RPMI7951 (cell line): ENCODE data around the gene THSD7B. TPM values are rescaled to one million over a fixed set of nuclear protein-coding genes. Genes with fewer than 3 reads are reported as not detected.
"Not testable (repeated sequence)": the region's sequence is repeated elsewhere in the genome, so short reads cannot be mapped to it uniquely, and the experiment has no call there.

Source experiments
- DNase-seq: peaks from one replicate; pipeline ENCODE4 v3.0.0-alpha.2; 2012; ENCODE audit warnings: low read depth
- total RNA-seq: library from RNA; depleted of rRNA; stranded (reverse); fragments of >200 nt; shearing (Covaris generic); gene quantifications from 2 replicates; pipeline ENCODE4 v1.2.3, GENCODE V29; 2014

The THSD7B gene
- total RNA-seq, 1 experiment from 2014 or later, result 2.8 TPM

DNA sequence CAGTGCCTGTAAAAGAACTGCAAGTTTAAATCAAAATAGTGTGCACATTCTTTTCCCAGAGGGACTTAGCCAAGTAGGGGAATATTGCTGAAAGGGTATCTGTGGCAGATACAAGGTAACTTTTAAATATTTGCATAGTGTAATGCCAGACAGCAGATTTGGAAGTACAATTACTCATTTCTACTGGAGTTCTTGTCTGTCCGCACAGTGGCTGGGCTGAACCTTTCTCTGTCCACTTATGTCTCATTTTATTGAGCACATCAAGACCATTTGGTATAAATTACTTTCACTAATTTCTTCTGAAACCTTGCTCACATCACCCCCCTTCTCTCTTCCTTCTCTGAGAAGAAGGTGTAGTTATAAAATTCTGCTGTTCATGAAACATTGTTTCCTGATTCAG is 271.3 kb downstream of the THSD7B start:
- no peak for DNase-seq

DNA sequence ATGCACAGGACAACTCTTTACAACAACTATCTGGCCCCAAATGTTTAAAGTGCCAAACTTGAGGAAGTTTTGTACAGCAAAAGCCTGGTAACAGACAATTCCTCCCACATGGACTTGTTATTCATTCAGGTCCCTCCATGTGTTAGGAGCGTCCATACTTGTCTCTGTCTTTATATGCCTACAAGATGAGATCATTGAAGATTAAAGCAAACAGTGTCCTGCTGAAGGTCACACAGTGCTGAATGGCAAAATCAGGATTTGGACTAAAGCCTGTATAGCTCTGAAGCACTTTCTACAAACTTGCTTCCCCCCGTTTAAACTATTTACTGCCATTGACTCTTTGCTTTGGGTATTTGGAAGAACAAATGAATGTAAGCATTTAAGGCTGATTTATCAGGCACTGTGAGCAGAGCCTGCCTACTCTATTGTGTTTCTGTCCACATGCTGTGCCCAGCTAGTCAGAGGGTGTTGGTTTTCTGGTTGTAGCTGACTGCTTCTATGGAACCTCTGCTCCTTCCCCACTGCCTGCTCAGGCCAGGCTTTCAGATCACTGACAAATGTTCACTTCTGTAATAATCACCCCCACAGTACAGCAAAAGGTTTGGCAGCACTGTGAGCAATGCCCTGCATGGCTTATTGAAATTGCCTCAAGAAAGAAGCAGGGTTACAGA is 274.3 kb downstream of the THSD7B start:
- DNase-seq, result no peak

DNA sequence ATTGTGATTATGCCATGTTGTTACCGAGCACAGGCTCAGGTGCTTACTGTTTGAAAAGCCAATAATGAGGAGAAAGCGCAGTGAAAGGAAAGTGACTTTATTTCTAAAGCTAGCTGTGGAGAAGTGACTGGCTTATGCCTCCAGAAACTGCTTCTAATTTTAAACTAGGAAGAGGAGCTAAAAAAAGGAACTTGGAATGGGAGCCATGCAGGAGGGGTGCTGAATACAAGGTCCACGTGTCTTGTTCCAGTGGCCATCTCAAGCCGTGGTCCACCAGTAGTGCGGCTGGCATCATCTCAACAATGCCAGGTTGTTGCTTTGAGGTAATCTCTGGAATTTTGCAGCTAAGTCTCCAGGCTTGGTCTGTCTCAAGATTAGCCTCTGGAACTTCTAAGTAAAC is 282.0 kb downstream of the THSD7B start:
- no peak for DNase-seq

DNA sequence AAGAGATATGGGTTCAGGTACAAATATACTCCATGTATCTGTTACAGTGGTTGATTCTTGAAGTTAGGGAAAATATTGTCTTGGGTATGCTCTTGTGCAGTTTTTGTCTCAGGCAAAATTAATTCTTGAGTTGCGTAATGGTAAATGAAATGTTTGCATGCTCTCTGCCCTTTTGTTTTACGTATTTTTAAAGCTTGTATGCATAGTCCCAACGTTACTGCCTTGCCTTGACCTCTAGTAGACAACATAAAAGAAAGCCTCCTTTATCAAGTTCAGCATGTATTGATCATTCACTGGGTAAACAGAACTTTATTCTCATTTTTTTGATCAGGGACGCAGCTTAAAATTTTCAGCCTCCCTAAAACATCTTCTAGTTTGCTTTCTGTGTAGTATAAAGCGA is 283.1 kb downstream of the THSD7B start:
- no peak for DNase-seq

DNA sequence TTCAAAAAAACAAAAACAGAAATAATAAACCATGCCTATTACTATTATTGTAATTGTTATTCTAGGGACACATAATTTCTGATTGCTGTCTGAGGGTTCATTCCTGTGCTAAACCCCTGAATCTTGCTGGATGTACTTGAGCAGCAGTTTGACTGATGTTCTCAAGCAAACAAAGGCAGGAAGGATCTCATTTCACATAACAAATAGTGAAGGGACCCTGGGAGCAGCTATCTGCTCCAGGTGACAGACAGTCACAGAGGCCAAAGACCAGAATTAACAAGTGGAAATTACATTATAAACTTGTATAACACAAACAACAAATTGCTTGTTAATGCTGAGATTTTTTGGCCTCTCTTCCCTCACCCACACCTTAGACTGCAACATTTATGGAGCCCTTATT is 284.2 kb downstream of the THSD7B start:
- no peak for DNase-seq

DNA sequence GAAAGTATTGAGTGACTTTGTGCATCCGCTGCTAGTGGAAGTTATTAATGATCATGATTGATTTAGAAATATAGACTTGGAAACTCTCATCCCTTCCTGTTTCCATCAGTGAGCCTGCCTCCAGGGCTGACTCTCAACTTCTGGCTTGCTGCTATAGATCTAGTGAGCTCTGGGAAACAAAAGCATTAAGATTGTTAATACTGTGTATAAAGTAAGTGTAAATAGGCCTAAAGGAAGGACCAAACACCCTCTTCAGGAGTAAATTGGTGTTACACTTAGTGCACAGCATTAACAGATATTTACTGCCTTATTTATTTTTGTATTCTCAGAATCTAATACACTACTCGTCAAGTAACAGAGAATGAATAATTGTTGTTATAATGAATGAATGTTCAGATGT is 285.6 kb downstream of the THSD7B start:
- peak; percentile 23 for DNase-seq

DNA sequence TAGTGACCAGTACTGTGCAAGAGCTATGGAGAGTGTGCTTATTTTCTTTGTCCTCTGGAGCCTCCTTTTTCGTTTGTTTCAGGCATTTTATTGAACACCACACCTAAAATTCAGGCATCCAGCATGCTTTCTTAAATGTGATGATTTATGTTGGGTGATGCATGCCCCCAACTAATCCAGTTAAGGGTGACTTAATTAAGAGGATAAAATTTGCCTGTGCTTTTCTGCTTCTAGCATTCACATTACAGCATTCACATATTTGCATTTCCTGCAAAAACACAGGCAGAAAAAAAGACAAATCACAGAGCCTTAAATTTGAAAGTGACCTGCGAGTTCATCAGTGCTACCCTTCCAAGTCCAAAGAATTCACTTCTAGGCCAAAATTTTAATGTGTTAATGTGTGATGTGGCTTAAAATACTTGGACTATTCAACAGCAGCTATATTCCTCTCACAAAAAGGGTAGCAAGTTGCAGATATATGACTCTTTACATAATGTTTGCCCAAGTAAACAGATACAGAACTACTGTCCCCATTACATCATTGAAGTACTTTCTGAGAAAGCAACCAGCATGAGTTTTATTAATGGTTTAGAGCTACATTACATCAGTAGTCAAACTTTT is 286.5 kb downstream of the THSD7B start:
- no peak for DNase-seq

DNA sequence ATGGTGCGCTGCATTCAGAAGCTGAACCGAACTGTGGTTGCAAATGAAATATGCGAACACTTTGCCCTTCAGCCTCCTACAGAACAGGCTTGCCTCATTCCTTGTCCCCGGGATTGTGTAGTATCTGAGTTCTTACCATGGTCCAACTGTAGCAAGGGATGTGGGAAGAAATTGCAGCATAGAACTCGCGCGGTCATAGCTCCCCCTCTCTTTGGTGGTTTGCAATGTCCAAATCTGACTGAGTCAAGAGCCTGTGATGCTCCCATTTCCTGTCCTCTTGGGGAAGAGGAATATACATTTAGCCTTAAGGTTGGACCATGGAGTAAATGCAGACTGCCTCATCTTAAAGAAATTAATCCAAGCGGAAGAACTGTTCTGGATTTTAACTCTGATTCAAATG is 291.4 kb downstream of the THSD7B start:
- peak; percentile 14 for DNase-seq

DNA sequence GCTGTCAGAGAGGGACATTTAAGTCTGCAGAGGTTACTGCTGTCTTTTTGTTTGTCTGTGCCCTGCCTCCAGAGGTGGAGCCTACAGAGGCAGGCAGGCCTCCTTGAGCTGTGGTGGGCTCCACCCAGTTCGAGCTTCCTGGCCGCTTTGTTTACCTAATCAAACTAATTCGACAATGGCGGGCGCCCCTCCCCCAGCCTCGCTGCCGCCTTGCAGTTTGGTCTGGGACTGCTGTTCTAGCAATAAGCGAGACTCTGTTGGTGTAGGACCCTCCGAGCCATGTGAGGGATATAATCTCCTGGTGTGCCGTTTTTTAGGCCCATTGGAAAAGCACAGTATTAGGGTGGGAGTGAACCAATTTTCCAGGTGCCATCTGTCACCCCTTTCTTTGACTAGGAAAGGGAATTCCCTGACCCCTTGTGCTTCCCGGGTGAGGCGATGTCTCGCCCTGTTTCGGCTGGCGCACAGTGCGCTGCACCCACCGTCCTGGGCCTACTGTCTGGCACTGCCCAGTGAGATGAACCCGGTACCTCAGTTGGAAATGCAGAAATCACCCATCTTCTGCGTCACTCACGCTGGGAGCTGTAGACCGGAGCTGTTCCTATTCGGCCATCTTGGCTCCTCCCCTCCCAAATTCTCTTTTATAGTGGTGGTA is 310.9 kb downstream of the THSD7B start:
- DNase-seq, result not testable (repeated sequence)

DNA sequence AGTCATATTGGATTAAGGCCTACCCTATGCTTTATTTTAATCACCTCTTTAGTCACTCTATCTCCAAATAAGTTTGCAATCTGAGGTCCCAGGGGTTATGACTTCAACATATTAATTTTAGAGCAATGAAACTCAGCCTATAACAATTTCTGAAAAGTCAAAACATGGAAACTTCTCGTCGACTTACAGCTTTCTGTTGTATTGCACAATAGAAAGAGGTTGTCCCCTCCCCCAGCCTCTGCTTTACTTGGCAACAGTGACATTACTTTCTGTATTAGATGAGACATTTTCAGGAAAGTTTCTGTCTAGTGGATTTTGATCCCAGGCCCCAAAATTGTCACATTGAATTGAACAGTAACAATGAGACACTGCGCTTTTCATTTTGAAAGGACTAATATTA is 326.4 kb downstream of the THSD7B start:
- peak; percentile 15 for DNase-seq

DNA sequence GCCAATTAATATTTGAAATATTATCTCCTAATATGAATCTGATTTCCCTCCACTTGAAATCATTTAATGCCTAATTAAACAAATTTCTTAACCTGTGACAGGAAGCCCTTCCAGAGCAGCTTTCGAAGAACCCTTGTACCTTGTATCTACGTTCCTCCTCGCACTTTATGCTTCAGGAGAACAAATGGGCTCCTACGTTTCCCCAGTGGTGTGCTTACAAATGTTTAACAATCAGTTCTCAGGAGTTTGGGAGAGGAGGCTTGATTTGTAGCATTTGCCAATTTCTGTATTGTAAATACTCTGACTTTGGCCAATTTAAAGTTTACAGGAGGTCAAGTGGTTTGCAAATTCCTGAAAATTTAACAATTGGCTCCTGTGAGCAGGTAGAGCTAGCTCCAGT is 327.8 kb downstream of the THSD7B start:
- DNase-seq, result no peak

DNA sequence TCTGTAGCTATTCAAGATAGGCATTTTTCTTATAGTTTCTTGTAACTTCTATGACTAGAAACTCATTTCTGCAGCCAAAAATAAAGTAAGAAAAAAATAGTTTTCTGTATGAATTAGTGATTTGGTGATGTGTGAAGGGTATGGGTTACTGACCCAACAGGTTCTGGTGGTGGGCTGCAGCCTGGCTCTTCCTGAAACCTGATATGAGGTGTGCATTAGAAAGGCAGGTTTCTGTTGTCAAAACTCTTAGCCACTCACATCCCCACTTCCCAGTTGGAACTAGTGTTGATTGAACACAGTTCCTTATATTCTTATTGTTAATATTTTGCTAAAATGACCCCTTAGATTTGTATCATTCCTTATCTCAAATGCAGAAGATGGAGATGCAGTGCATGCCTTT is 330.8 kb downstream of the THSD7B start:
- no peak for DNase-seq

DNA sequence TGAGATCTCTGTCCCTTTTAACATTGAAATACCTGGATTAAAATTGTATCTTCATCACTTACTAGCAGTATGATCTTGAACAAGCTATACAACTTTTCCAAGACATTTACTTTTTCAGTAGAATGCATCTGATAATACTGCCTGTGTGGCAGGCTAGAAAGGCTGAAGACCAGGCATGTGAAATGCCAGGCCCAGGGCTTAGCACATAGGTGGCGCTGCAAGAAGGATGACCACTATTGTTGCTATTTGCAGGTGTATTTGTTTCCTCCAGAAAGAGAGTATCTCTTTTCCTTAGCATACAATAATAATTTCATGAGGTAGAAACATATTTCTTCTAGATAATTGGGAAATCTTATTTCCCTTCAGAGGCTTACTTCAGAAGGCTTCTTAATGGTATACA is 331.3 kb downstream of the THSD7B start:
- no peak for DNase-seq

DNA sequence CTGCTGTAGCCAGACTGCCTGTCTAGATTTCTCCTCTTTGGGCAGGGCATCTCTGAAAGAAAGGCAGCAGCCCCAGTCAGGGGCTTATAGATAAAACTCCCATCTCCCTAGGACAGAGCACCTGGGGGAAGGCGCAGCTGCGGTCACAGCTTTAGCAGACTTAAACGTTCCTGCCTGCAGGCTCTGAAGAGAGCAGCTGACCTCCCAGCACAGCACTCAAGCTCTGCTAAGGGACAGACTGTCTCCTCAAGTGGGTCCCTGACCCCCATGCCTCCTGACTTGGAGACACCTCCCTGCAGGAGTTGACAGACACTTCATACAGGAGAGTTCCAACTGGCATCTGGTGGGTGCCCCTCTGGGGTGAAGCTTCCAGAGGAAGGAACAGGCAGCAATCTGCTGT is 336.5 kb downstream of the THSD7B start:
- not testable (repeated sequence) for DNase-seq

DNA sequence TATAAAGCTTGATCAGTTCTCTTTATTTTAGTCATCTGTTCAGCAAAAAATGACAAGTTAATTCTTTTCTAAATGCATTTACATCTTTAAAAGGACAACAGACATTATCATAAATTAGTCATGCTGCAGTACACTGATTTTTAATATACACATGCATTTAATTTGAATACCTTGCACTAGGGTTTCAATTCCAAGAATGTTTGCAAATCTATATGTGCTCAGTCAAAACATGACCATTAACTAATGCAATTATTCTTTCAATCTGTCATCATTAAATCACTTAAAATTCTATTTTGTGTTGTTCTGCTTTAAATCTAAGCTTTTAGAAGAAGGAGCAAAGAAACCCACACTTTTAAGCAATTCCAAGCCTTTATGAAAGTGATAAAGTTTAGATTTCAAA is 342.6 kb downstream of the THSD7B start:
- DNase-seq, result no peak

DNA sequence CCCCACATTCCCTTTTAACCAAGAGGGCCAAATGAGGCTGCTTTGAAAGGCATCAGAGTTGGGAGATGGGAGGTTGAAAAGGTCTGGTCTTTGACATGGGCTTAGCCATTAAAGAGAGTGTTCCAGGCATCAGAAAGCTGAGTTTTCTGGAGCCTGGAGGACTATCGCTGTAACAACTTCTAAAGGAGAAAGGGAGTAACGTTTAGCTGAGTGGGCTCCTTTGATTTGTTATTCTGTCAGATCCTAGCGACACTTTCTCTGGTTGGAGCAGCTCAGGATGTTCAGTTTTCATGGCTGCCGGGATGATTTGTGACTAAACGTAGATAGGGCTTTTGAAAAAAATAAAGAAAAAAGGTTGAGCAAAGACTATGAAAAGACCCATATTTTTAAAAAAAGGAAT is 346.6 kb downstream of the THSD7B start:
- no peak for DNase-seq

DNA sequence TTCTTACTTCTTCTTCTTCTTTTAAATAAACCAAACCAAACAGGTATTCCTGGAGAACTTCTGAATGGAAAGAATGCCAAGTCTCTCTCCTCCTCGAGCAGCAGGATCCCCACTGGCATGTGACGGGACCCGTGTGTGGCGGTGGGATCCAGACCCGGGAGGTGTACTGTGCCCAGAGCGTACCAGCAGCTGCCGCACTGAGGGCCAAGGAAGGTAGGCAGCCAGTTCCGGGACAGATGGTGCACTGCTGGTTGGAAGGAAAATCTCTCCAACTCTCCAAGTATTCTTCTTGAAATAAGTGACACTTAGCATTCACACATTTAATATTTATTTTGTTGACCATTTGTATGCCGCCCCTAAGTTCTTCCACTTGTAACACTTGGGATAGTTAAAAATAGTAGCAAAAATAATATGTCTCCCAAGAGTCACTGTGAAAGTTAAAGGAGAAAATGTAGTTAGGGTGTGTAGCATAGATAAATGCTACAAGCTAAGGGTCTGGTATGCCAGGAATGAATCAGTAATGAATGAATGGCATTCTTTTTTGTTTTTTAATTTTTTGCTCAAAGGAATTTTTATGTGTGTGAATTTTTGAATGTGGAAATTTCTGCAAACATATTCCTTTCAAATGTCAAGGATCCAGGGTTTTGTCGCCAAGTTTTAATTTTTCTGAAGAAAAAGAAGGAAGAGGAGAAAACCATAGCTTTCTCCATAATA is 349.9 kb downstream of the THSD7B start:
- DNase-seq, result no peak

DNA sequence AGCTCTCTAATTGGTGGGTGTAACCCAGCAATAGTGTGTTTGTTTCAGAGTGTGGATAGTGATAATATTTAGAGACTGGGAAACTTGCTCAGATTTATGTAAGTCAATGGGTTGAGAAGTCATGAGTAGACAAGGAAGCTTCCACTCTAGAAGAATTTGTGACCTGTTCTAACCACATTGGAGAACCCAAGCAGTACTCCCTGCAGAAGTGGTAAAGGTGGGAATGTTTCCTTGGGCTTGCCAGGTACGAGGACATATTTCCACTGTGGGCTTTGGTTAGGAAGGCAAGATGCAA is 350.4 kb downstream of the THSD7B start:
- no peak for DNase-seq

DNA sequence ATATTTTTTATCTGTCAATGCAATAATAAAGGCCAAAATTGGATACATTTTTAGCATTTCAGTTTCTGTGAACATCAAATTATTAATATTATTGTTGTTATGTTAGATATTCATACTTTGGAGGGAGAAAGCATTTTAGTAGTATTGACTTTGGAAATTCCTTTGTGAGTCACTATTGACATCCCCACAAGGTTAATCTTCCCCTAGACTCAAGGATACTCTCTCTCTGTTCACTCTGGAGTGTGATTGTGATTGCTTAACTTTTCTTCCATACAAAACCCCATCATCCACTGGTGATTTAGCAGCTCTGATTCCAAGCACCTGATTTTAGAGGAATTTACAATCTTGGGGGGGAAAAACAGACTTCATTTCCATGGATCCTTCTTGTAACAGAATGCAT is 352.0 kb downstream of the THSD7B start:
- peak; percentile 4 for DNase-seq

DNA sequence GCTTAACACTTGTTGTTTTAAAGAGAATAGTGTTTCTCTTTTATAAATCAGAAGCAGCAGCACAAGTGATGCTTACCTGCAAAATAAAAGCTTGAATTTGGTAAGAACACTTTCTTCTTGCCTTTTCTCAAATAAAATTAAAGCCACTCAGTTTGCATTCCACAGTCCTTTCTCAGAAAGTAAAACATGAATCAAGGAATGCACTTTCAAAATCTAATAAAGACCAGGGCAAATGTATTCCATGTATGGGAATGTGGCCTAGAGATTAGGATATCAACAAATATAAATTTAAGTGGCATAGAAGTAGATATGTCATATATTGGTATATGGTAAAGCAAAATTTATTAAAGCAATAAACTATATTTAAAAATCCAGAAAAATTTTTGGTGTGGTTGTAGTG is 352.8 kb downstream of the THSD7B start:
- no peak for DNase-seq

DNA sequence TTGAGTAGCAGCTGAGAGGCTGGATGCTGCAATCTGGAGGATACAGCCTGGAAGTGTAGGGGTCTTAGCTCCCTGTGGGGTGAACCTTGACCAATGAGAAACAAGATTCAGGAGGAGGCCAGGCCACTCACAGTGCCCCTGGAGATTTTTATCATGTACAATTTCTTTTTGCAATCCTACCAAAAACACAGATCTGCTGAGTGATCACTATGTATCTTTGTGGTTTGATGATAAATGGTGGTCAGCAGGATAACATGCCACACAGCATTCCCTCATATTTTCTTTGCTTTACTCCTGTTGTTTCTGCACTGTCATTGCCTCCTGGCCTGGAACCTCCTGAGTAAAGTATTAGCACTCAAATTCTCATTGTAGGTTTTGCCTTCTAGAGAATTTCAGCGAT is 357.9 kb downstream of the THSD7B start:
- DNase-seq, result peak; percentile 53

DNA sequence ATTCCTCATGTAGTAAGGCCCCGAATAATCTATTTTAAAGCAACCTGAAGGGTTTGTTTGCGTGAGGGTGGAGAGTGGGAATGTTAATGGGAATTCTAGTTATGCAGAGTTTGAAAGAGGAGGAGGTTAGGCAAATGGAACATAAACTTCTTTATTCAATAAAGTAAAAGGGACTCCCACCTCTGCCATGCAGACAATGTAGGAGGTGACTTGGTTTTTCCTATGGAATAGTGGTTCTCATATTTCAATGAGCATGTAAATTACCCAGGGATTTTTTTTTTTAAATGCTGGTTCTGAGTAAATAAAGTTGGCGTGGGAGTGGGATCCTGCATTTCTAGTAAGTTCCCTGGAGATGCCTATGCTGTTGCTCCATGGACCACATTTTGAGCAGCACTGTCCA is 367.9 kb downstream of the THSD7B start:
- DNase-seq, result no peak

DNA sequence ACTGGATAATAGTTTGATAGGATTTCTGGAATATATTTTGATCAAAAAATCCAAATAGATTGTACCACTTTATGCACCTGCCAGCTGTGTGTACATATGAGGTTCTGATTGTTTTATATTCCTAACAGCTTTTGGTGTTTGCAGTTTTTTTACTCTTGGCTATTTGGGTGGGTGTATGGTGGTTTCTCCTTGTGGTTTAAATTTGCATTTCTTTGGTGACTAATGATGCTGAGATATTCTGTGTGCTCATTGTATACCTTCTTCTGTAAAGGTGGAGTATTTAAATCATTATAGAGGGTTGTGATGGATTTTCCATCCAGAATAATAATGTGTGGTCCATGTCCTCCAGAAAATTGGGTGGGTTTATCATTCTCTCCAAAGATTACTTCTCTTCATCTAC is 372.9 kb downstream of the THSD7B start:
- DNase-seq, result no peak
